H9 (cell line): ENCODE data around the gene CACNA2D4. TPM values are rescaled to one million over a fixed set of nuclear protein-coding genes. Genes with fewer than 3 reads are reported as not detected.

ENCODE experiments used
- DNase-seq: peaks from one replicate; pipeline ENCODE4 v3.0.0-alpha.2; 2017
- H2AFZ ChIP-seq: one replicate; pipeline ENCODE4 v1.6.1; 2013; ENCODE audit warnings: mild to moderate bottlenecking, low read length, control low read depth, moderate library complexity
- H2AK5ac ChIP-seq: 2 replicates; pipeline ENCODE4 v1.6.1; 2013; ENCODE audit warnings: low read length, control low read depth, mixed read lengths; ENCODE audit not compliant: insufficient read length
- H2BK120ac ChIP-seq: one replicate; pipeline ENCODE4 v1.6.1; 2013; ENCODE audit warnings: low read depth, mild to moderate bottlenecking, low read length, control low read depth, inconsistent platforms; ENCODE audit not compliant: poor library complexity, severe bottlenecking
- H2BK12ac ChIP-seq: 2 replicates; pipeline ENCODE4 v1.6.1; 2013; ENCODE audit warnings: low read length, control low read depth, mixed read lengths, low read depth; ENCODE audit not compliant: insufficient read length
- H2BK15ac ChIP-seq: 2 replicates; pipeline ENCODE4 v1.6.1; 2013; ENCODE audit warnings: low read depth, low read length, control low read depth
- H2BK20ac ChIP-seq: one replicate; pipeline ENCODE4 v1.6.1; 2013; ENCODE audit warnings: low read depth, mild to moderate bottlenecking, low read length, control low read depth, inconsistent platforms; ENCODE audit not compliant: poor library complexity, severe bottlenecking
- H2BK5ac ChIP-seq: 2 replicates; pipeline ENCODE4 v1.6.1; 2013; ENCODE audit warnings: low read length, control low read depth, mixed read lengths; ENCODE audit not compliant: insufficient read length
- H3K14ac ChIP-seq: 2 replicates; pipeline ENCODE4 v1.6.1; 2013; ENCODE audit warnings: low read length, control low read depth; ENCODE audit not compliant: insufficient read depth
- H3K18ac ChIP-seq: 2 replicates; pipeline ENCODE4 v1.6.1; 2013; ENCODE audit warnings: low read depth, mild to moderate bottlenecking, mixed read lengths, low read length, control low read depth; ENCODE audit not compliant: insufficient read length
- H3K23ac ChIP-seq: 2 replicates; pipeline ENCODE4 v1.6.1; 2013; ENCODE audit warnings: low read length, control low read depth, mixed read lengths, low read depth; ENCODE audit not compliant: insufficient read length
- H3K23me2 ChIP-seq: 2 replicates; pipeline ENCODE4 v1.6.1; 2013; ENCODE audit warnings: low read depth, mild to moderate bottlenecking, mixed read lengths, low read length, control low read depth; ENCODE audit not compliant: insufficient read length, poor library complexity, severe bottlenecking
- H3K27ac ChIP-seq: 2 replicates; pipeline ENCODE4 v1.5.1; 2013; ENCODE audit warnings: low read length, control low read depth, mixed read lengths, low read depth; ENCODE audit not compliant: insufficient read length
- H3K27me3 ChIP-seq: 2 replicates; pipeline ENCODE4 v1.6.1; 2013; ENCODE audit warnings: low read length, control low read depth, inconsistent platforms; ENCODE audit not compliant: insufficient read depth
- H3K4ac ChIP-seq: 2 replicates; pipeline ENCODE4 v1.6.1; 2013; ENCODE audit warnings: low read depth, mild to moderate bottlenecking, control low read depth, inconsistent platforms, low read length, moderate library complexity
- H3K4me1 ChIP-seq: 2 replicates; pipeline ENCODE4 v1.6.1; 2013; ENCODE audit warnings: low read length, control low read depth, inconsistent platforms; ENCODE audit not compliant: insufficient read depth
- H3K4me2 ChIP-seq: 2 replicates; pipeline ENCODE4 v1.6.1; 2013; ENCODE audit warnings: low read length, control low read depth, mixed read lengths; ENCODE audit not compliant: insufficient read length, insufficient read depth
- H3K56ac ChIP-seq: 2 replicates; pipeline ENCODE4 v1.6.1; 2013; ENCODE audit warnings: low read depth, mild to moderate bottlenecking, mixed read lengths, low read length, control low read depth; ENCODE audit not compliant: insufficient read length
- H3K79me1 ChIP-seq: 2 replicates; pipeline ENCODE4 v1.6.1; 2013; ENCODE audit warnings: low read depth, mild to moderate bottlenecking, moderate library complexity, low read length, control low read depth, inconsistent platforms; ENCODE audit not compliant: insufficient read depth, poor library complexity, severe bottlenecking
- H3K79me2 ChIP-seq: 2 replicates; pipeline ENCODE4 v1.6.1; 2013; ENCODE audit warnings: low read length, control low read depth, inconsistent platforms; ENCODE audit not compliant: insufficient read depth
- H3K9ac ChIP-seq: 2 replicates; pipeline ENCODE4 v1.6.1; 2013; ENCODE audit warnings: low read length, control low read depth, mixed read lengths; ENCODE audit not compliant: insufficient read length; ENCODE audit errors: extremely low read depth
- H3K9me3 ChIP-seq: one replicate; pipeline ENCODE4 v1.6.1; 2013; ENCODE audit warnings: low read depth, low read length, inconsistent platforms; ENCODE audit not compliant: control insufficient read depth
- H3T11ph ChIP-seq: one replicate; pipeline ENCODE4 v1.6.1; 2013; ENCODE audit warnings: mild to moderate bottlenecking, low read length, control low read depth, inconsistent platforms
- H4K20me1 ChIP-seq: one replicate; pipeline ENCODE4 v1.6.1; 2013; ENCODE audit not compliant: control insufficient read depth, insufficient read length, insufficient read depth
- H4K5ac ChIP-seq: 2 replicates; pipeline ENCODE4 v1.6.1; 2013; ENCODE audit warnings: low read depth, mild to moderate bottlenecking, mixed read lengths, low read length, control low read depth; ENCODE audit not compliant: insufficient read length
- H4K8ac ChIP-seq: replicated peaks from 2 replicates; pipeline ENCODE4 v1.6.1; 2013; ENCODE audit warnings: low read length, control low read depth, mixed read lengths, low read depth; ENCODE audit not compliant: insufficient read length
- H4K91ac ChIP-seq: 2 replicates; pipeline ENCODE4 v1.6.1; 2013; ENCODE audit warnings: low read depth, mild to moderate bottlenecking, moderate library complexity, mixed read lengths, low read length, control low read depth; ENCODE audit not compliant: insufficient read length
- H3K27ac Mint-ChIP-seq, 3 experiments: 2 replicates in 2 of 3; 3 replicates in 1 of 3; pipeline ENCODE4 v1.8.0; 2020 to 2021; ENCODE audit warnings: mixed read lengths in 3 of 3, mild to moderate bottlenecking in 1 of 3, moderate library complexity in 1 of 3
- H3K27me3 Mint-ChIP-seq: 2 replicates; pipeline ENCODE4 v1.8.0; 2021; ENCODE audit warnings: low read depth, mild to moderate bottlenecking, moderate library complexity, mixed read lengths
- H3K36me3 Mint-ChIP-seq, 3 experiments: 2 replicates in 2 of 3; 3 replicates in 1 of 3; pipeline ENCODE4 v1.8.0; 2020 to 2021; ENCODE audit warnings: low read depth in 3 of 3, mixed read lengths in 3 of 3; ENCODE audit not compliant: insufficient read depth in 1 of 3
- H3K4me1 Mint-ChIP-seq, 2 experiments: 2 replicates each; pipeline ENCODE4 v1.8.0; 2020; ENCODE audit warnings: mixed read lengths in 2 of 2
- H3K4me3 Mint-ChIP-seq, 2 experiments: 2 replicates in 1 of 2; 3 replicates in 1 of 2; pipeline ENCODE4 v1.8.0; 2020 to 2021; ENCODE audit warnings: mild to moderate bottlenecking in 2 of 2, mixed read lengths in 2 of 2, moderate library complexity in 1 of 2
- H3K9me3 Mint-ChIP-seq, 2 experiments: 2 replicates in 1 of 2; 3 replicates in 1 of 2; pipeline ENCODE4 v1.8.0; 2020; ENCODE audit warnings: mild to moderate bottlenecking in 2 of 2, mixed read lengths in 2 of 2, moderate library complexity in 1 of 2
- WGBS: extraction: QIAGEN DNeasy Blood & Tissue Kit; methylation state at CpG from one replicate; pipeline ENCODE4 v1.1.7; 2013; ENCODE audit warnings: missing lambda C conversion rate, low lambda C conversion rate, mixed read lengths; ENCODE audit not compliant: insufficient read length; ENCODE audit errors: extremely low coverage; 5-methylcytosine and 5-hydroxymethylcytosine counted together
- total RNA-seq: library from RNA; stranded (reverse); gene quantifications from 2 replicates; pipeline ENCODE4 v1.2.1, GENCODE V29; 2021
- TF ChIP-seq, protein P1 (sequence below): fragments of 200-600 bp; sonication (generic); conservative IDR thresholded peaks from 3 replicates; pipeline ENCODE4 v1.8.0; 2021; ENCODE audit warnings: antibody characterized with exemption, mild to moderate bottlenecking

Gene CACNA2D4
- total RNA-seq, 1 experiment from 2014 or later: 0.79 TPM

DNA sequence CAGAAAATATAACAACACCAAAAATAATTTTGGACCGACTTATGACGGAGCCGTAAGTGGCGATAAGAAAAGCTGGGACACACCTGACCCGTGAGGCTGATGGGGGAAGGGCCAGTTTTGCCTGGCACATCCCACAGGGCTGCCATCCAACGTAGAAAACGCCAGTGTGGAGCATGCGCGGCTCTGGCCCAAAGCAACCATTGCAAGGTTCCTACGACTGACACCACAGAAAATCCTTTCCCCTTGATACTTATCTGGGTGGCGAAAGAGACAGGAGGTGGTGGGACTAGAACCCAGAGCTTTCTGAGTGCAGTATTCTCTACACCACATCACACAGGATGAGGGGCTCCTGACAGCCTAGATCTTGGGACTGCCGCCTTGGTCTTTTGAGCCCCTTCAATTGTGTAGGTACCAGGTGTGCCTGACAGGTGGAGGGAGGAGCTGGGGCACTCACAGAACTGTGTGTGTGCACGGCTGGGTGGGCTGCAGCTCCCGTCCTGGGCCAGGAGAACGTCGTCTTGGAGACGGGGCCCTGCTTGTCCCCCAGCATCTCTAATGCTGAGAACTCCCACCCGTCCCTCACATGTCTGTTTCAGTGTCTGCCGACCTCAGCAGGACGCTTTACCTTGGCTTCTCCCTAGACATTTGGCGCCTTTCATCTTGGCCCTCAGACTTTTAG is 17.4 kb upstream of the CACNA2D4 start:
- Histone ChIP-seq H2BK20ac (no peak overlapping the region), H3K23ac (no peak overlapping the region), H2BK15ac (no peak overlapping the region), H3K4me2 (no peak overlapping the region), H2BK12ac (no peak overlapping the region), H3K18ac (no peak overlapping the region), H3K27ac (no peak overlapping the region), H4K91ac (no peak overlapping the region), H3K79me2 (no peaks in the 10 kb centered on the region), H2BK120ac (no peak overlapping the region), H4K8ac (no peak overlapping the region), H4K5ac (no peak overlapping the region), H3K4me1 (peaks cover 3% of the 10 kb centered on the region; the same call in 1 of the 2 replicates), H3K9ac (no peak overlapping the region), H3K27me3 (no peaks in the 10 kb centered on the region), H3T11ph (no peak overlapping the region), H3K4ac (no peak overlapping the region), H3K56ac (no peak overlapping the region), H3K14ac (no peak overlapping the region), H2AK5ac (no peak overlapping the region), H3K79me1 (no peaks in the 10 kb centered on the region), H3K23me2 (no peaks in the 10 kb centered on the region), H2AFZ (no peak overlapping the region), H2BK5ac (no peak overlapping the region), H3K9me3 (no peaks in the 10 kb centered on the region), H4K20me1 (no peaks in the 10 kb centered on the region)
- TF ChIP-seq, protein P1, sequence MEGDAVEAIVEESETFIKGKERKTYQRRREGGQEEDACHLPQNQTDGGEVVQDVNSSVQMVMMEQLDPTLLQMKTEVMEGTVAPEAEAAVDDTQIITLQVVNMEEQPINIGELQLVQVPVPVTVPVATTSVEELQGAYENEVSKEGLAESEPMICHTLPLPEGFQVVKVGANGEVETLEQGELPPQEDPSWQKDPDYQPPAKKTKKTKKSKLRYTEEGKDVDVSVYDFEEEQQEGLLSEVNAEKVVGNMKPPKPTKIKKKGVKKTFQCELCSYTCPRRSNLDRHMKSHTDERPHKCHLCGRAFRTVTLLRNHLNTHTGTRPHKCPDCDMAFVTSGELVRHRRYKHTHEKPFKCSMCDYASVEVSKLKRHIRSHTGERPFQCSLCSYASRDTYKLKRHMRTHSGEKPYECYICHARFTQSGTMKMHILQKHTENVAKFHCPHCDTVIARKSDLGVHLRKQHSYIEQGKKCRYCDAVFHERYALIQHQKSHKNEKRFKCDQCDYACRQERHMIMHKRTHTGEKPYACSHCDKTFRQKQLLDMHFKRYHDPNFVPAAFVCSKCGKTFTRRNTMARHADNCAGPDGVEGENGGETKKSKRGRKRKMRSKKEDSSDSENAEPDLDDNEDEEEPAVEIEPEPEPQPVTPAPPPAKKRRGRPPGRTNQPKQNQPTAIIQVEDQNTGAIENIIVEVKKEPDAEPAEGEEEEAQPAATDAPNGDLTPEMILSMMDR: no peak
- peaks cover 0 to 2% (median 2%) of the 10 kb centered on the region in 3 experiments; a peak in 3 of 7 replicates for H3K36me3 Mint-ChIP-seq
- H3K4me3 Mint-ChIP-seq: no peak overlapping the region
- H3K4me1 Mint-ChIP-seq: peaks cover 9 to 19% of the 10 kb centered on the region in 2 experiments
- no peaks in the 10 kb centered on the region for H3K27me3 Mint-ChIP-seq
- DNase-seq: peak; percentile 29
- H3K9me3 Mint-ChIP-seq: no peaks in the 10 kb centered on the region; a peak in 1 of 5 replicates
- no CpG with 5 or more reads among the region's 21 CpGs for WGBS
- H3K27ac Mint-ChIP-seq: no peak overlapping the region
